GM19438 (cell line): Measurements from ENCODE around the gene PSMD12.
"Not testable (repeated sequence)": the region's sequence is repeated elsewhere in the genome, so short reads cannot be mapped to it uniquely, and the experiment has no call there.

ENCODE experiments used
- ATAC-seq: cut with Tn5 transposase; IDR thresholded peaks from one replicate; pipeline ENCODE4 v1.9.1; 2021; ENCODE audit warnings: low read depth; ENCODE audit not compliant: unreplicated experiment

The PSMD12 gene

DNA sequence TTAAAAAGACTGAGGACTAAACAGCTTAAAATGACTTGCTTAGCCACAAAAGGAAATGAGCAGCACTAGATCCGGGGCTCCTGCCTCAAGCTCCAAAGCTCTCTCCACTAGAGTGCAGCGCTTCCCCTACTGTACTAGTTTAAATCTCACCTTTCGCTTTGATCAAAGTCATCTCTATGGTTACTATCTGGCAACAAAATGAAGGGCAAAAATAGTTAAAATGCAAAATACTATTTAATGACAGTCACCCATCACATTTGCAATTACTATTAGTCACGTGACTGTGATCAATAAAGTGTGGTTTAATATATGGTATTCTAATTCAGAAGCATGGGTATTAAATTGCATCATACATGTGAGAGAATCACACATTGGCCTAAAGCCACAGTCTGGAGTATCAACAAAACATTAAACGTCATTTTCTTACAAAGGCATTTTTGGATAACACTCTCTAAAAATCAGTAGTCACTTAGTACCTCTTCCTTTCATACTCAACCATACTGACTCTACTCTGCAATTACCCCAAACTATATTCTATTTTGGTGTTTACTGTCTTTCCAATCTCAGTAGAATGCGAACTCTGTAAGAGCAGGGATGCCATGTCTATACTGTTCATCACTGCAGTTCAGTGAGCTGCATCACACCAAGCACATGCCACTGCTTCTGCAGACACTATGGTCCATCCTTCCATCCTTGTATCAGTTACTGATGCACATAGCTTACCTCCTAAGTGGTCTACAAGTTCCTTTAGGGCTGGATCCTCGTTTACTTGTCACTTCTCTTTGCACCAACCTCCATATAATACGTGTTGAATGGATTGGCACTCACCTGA, 6.2 kb downstream of the PSMD12 start:
- ATAC-seq: no peak

DNA sequence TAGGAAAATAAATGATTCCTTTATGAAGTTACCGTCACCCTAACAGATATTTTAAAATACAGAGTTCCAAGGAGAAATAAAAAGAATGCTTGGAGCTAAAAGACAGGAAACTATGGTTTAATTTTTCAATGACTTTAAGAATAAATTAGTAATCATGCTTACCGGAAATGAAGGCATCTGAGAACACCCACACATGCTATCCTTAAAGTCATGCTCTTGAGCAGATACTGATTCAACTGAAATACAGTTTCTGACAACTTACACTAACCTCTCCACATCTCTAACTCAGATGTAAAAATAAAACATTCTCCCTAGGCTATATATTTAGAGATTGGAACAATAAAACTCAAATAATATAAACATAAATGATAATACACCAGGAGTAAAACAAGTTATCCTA, 7.8 kb downstream of the PSMD12 start:
- no peak for ATAC-seq

GRCh38 chr17:67353929-67354574, 12.3 kb downstream of the PSMD12 start:
- ATAC-seq: no peak

GRCh38 chr17:67353161-67353560, 13.2 kb downstream of the PSMD12 start:
- no peak for ATAC-seq

- no peak for ATAC-seq
Observed at GRCh38 chr17:67349420-67349819, 17.0 kb downstream of the PSMD12 start.

DNA sequence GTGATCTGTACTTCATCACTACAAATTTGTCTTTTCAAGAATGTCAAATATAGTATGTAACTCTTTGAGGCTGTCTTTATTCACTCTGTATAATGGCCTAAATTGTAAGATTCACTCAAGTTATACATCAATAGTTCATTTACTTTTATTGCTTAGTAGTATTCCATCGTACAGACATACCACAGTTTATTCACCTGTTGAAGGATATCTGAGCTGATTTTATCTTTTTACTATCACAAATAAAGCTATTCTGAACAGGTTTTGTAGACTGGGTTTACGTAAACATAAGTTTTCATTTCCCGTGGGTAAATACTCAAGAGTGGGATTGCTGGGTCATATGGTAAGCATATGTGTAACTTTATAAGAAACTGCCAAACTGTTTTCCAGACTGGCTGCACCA, 18.6 kb downstream of the PSMD12 start:
- ATAC-seq: no peak

DNA sequence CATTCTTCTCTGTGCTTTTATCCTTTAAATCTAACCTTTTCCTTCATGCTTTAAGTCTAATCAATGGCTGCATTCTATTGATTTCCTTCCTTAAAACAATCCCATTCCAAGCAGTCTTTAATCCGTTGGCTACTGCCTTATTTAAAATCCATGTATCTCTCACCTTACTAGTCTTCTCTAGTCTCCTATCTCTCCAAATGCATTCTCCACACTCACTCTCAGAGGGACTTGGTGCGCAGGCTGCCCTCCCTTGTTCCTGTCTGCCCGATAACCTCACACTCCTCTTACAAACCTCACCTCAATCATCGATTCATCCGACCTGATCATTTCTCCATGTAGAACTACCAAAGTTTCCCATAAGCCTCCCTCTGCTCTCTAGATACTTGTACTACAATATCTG, 23.1 kb downstream of the PSMD12 start:
- ATAC-seq: no peak

DNA sequence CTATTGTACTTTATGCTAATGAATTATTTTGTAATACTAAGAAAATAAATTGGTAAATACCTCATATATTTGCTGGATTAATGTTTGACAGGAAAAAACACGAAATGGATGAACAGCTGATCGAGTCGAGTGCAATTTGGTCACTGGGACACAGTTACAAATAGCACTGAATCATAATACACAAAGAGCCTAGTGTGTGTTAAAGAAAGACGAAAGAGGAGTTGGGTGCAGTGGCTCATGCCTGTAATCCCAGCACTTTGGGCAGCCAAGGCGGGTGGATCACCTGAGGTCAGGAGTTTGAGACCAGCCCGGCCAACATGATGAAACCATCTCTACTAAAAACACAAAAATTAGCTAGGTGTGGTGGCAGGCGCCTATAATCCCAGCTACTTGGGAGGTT, 28.0 kb downstream of the PSMD12 start:
- not testable (repeated sequence) for ATAC-seq

- ATAC-seq: no peak
Observed at GRCh38 chr17:67336859-67337258, 29.5 kb downstream of the PSMD12 start.

- no peak for ATAC-seq
Observed at GRCh38 chr17:67335245-67335835, 31.0 kb downstream of the PSMD12 start.

- not testable (repeated sequence) for ATAC-seq
Observed at GRCh38 chr17:67332162-67332508, 34.2 kb downstream of the PSMD12 start.

DNA sequence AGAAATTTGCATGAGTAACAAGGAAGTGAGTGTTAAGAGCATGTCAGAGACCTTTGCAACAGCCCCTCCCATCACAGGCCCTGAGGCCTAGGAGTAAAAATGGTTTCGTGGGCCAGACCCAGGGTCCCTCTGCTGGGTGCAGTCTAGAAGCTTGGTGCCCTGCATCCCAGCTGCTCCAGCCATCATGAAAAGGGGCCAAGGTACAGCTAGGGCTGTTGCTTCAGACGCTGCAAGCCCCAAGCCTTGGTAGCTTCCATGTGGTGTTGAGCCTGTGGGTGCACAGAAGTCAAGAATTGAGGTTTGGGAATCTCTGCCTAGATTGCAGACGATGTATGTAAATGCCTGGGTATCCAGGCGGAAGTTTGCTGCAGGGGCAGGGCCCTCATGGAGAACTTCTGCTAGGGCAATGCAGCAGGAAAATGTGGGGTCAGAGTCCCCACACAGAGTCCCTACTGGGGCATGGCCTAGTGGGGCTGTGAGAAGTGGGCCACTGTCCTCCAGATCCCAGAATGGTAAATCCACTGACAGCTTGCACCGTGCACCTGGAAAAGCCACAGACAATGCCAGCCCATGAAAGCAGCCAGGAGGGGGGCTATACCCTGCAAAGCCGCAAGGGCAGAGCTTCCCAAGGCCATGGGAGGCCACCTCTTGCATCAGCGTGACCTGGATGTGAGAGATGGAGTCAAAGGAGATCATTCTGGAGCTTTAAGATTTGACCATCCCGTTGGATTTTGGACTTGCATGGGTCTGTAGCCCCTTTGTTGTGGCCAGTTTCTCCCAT, 34.8 kb downstream of the PSMD12 start:
- not testable (repeated sequence) for ATAC-seq

DNA sequence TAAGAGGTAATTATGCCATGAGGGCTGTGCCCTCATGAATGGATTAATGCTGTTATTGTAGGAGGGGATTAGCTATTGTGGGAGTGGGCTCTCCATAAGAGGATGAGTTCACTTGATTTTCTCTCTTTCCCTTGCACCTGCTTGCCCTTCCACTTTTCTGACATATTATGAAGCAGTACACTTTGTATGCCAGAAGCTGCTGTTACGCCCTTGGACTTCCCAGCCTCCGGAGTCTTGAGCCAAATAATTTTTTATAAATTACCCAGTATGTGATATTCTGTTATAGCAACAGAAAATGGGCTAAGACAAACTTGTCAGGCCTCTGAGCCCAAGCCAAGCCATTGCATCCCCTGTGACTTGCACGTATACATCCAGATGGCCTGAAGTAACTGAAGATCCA, 38.4 kb downstream of the PSMD12 start:
- no peak for ATAC-seq

GRCh38 chr17:67326959-67327745, 39.2 kb downstream of the PSMD12 start:
- ATAC-seq: not testable (repeated sequence)

GRCh38 chr17:67326440-67326839, 39.9 kb downstream of the PSMD12 start:
- no peak for ATAC-seq

DNA sequence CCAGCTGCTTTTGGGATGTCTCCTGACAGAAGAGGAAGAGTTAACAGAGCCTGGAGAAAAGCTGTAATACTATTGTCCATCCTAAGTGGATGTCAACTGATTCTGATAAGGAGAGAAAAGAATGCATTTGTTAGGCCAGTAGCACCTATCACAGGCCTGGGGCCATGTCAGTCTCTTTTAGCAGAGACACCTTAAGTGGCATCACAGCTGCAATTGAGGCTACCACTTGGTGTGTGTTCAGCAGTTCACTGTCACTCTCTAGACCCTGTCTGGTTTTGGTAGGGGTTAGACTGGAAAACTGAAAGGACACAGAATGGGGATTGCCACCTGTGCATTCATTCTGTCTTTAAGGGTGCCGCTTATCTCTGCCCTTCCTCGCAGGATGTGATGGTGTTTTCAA, 42.0 kb downstream of the PSMD12 start:
- ATAC-seq: no peak

- ATAC-seq: no peak
Observed at GRCh38 chr17:67323445-67323844, 42.9 kb downstream of the PSMD12 start.

GRCh38 chr17:67322042-67322787, 44.2 kb downstream of the PSMD12 start:
- no peak for ATAC-seq

DNA sequence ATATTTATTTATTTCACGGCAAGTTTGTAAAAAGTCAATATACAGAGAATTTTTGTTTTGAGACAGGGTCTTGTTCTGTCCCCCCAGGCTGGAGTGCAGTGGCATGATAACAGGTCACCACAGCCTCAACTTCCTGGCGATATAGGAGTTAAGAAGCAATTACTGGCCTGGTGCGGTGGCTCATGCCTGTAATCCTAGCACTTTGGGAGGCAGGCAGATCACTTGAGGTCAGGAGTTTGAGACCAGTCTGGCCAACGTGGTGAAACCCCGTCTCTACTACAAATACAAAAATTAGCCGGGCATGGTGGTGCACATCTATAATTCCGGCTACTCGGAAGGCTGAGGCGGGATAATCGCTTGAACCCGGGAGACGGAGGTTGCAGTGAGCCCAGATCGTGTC, 44.9 kb downstream of the PSMD12 start:
- not testable (repeated sequence) for ATAC-seq

DNA sequence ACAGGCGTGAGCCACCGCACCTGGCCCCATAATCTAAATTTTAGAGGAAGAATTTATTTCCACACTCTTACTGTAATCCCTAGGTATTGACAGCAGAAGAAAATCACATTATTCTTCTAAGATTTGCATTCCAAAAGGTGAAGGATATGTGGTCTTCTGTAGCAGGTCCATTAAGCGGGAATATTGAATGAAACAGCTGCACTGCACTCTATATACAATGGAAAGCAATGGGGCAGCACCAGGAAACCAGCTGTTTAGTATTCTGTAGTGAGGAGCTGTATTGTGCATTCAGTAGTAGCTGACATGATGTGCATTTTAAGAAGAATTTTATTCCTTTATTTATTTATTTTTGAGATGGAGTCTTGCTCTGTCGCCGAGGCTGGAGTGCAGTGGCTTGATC, 49.6 kb downstream of the PSMD12 start:
- no peak for ATAC-seq
